Caco-2 (cell line): ENCODE measurements around the gene ARHGAP15. TPM values are rescaled to one million over a fixed set of nuclear protein-coding genes. Genes with fewer than 3 reads are reported as not detected.

Experiments used
- BruUV-seq: library from RNA; stranded (reverse); fragments of 400-500 nt; replicated peaks from 2 replicates; lab custom pipeline; 2021; lab: Mats Ljungman, UMichigan
- CTCF ChIA-PET: fragments of 300-600 bp; sonication (Branson Sonifier 250); formaldehyde crosslinking; loops from one replicate; lab custom pipeline; 2022; ENCODE audit warnings: antibody characterized with exemption; lab: Charles Lee
- POLR2A ChIA-PET: fragments of 300-600 bp; sonication (Branson Sonifier 250); formaldehyde crosslinking; loops from one replicate; lab custom pipeline; 2022; ENCODE audit warnings: antibody characterized with exemption; lab: Charles Lee
- DNase-seq, 2 experiments: peaks; one replicate each; pipeline versions ENCODE4 v3.0.0 to v3.0.0-alpha.2; 2020 to 2022
- H3K27me3 ChIP-seq: replicated peaks from 2 replicates; pipeline ENCODE4 v1.6.0; 2011; ENCODE audit warnings: low read length; ENCODE audit not compliant: control insufficient read depth, insufficient read depth
- H3K36me3 ChIP-seq: 2 replicates; pipeline ENCODE4 v1.5.1; 2011; ENCODE audit warnings: low read length; ENCODE audit not compliant: control insufficient read depth, insufficient read depth
- H3K4me1 ChIP-seq: fragments of 250-450 bp; sonication (Bioruptor Pico); 2 replicates; pipeline ENCODE4 v1.5.1; 2020; ENCODE audit warnings: mild to moderate bottlenecking
- H3K4me3 ChIP-seq: 2 replicates; pipeline ENCODE4 v1.5.1; 2011; ENCODE audit warnings: low read depth, mild to moderate bottlenecking, control low read depth, low read length
- H3K9me3 ChIP-seq: fragments of 250-450 bp; sonication (Bioruptor Pico); 2 replicates; pipeline ENCODE4 v1.5.1; 2020; ENCODE audit warnings: mild to moderate bottlenecking, moderate library complexity
- H3K27ac Mint-ChIP-seq: one replicate; pipeline ENCODE4 v1.8.0; 2022; ENCODE audit warnings: mixed read lengths; ENCODE audit not compliant: unreplicated experiment
- H3K27me3 Mint-ChIP-seq: one replicate; pipeline ENCODE4 v1.8.0; 2022; ENCODE audit warnings: mixed read lengths; ENCODE audit not compliant: insufficient read depth, unreplicated experiment
- H3K36me3 Mint-ChIP-seq: one replicate; pipeline ENCODE4 v1.8.0; 2022; ENCODE audit warnings: mild to moderate bottlenecking, mixed read lengths; ENCODE audit not compliant: insufficient read depth, unreplicated experiment
- H3K4me1 Mint-ChIP-seq: one replicate; pipeline ENCODE4 v1.8.0; 2022; ENCODE audit warnings: low read depth, mixed read lengths; ENCODE audit not compliant: unreplicated experiment
- H3K4me3 Mint-ChIP-seq: one replicate; pipeline ENCODE4 v1.8.0; 2022; ENCODE audit warnings: mild to moderate bottlenecking, moderate library complexity, mixed read lengths; ENCODE audit not compliant: unreplicated experiment
- H3K9me3 Mint-ChIP-seq: one replicate; pipeline ENCODE4 v1.8.0; 2022; ENCODE audit warnings: mixed read lengths; ENCODE audit not compliant: unreplicated experiment
- intact Hi-C: fragments of 100-400 bp; cut with micrococcal nuclease; formaldehyde crosslinking; loops from one replicate; pipeline ENCODE4 v1.10.0; 2022; ENCODE audit not compliant: unreplicated experiment
- total RNA-seq: library from RNA; stranded (reverse); gene quantifications from 2 replicates; pipeline ENCODE4 v1.2.3, GENCODE V29; 2022
- TF ChIP-seq, protein P1 (sequence below), 2 experiments: fragments of 200-600 bp in 1 of 2; IDR thresholded peaks; 1 replicate in 1 of 2; 2 replicates in 1 of 2; pipeline versions ENCODE4 v1.5.1 to v1.8.0; 2011 to 2022; ENCODE audit warnings: antibody characterized with exemption in 1 of 2, control low read depth in 1 of 2, inconsistent platforms in 1 of 2, low read depth in 1 of 2, low read length in 1 of 2, mild to moderate bottlenecking in 1 of 2, moderate library complexity in 1 of 2; ENCODE audit not compliant: insufficient read depth in 1 of 2, severe bottlenecking in 1 of 2, unreplicated experiment in 1 of 2

ARHGAP15 gene
- total RNA-seq, 1 experiment from 2014 or later, result not detected

GRCh38 chr2:143246815-143247744, 117.9 kb downstream of the ARHGAP15 start:
- no peaks in the 10 kb centered on the region for H3K36me3 ChIP-seq
- intact Hi-C loops, result no loop called here
- H3K4me1 Mint-ChIP-seq, result no peaks in the 10 kb centered on the region
- no peak overlapping the region for H3K4me3 ChIP-seq
- H3K4me1 ChIP-seq, result no peaks in the 10 kb centered on the region
- H3K4me3 Mint-ChIP-seq, result no peak overlapping the region
- TF ChIP-seq, protein P1, sequence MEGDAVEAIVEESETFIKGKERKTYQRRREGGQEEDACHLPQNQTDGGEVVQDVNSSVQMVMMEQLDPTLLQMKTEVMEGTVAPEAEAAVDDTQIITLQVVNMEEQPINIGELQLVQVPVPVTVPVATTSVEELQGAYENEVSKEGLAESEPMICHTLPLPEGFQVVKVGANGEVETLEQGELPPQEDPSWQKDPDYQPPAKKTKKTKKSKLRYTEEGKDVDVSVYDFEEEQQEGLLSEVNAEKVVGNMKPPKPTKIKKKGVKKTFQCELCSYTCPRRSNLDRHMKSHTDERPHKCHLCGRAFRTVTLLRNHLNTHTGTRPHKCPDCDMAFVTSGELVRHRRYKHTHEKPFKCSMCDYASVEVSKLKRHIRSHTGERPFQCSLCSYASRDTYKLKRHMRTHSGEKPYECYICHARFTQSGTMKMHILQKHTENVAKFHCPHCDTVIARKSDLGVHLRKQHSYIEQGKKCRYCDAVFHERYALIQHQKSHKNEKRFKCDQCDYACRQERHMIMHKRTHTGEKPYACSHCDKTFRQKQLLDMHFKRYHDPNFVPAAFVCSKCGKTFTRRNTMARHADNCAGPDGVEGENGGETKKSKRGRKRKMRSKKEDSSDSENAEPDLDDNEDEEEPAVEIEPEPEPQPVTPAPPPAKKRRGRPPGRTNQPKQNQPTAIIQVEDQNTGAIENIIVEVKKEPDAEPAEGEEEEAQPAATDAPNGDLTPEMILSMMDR (IDR thresholded peaks at IDR 0.05; ENCODE audit: insufficient read depth in 1 of 2, low read depth in 1 of 2, low read length in 1 of 2, severe bottlenecking in 1 of 2, unreplicated experiment in 1 of 2), result no peak
- ChIA-PET CTCF (no interaction called here), POLR2A (no interaction called here)
- no peaks in the 10 kb centered on the region for H3K9me3 ChIP-seq
- H3K27me3 Mint-ChIP-seq, result peaks cover 5% of the 10 kb centered on the region
- H3K9me3 Mint-ChIP-seq, result no peaks in the 10 kb centered on the region
- no peak for DNase-seq
- no peaks in the 10 kb centered on the region for H3K36me3 Mint-ChIP-seq
- no TSS peak for BruUV-seq
- H3K27me3 ChIP-seq, result no peaks in the 10 kb centered on the region
- no peak overlapping the region for H3K27ac Mint-ChIP-seq

GRCh38 chr2:143248631-143249030, 119.4 kb downstream of the ARHGAP15 start:
- peaks cover 9% of the 10 kb centered on the region for H3K27me3 Mint-ChIP-seq

DNA sequence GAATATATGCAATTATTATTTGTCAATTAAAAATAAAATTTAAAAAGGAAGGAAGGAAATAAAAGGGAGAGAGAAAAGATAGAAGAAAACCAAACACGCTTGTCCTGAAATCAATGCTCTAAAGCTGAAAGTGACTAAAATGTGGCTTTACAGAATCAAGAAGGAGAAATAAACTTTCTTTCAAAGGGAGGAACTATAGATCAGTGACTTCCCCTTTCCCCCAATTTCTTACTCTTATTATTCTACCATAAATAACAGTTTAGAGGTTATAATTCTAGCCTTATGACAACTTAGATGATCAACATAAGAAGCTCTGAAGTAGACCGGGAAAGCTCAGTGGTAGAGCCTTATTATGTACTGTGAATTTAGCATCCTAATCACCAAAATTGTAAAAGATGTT, 122.5 kb downstream of the ARHGAP15 start:
- H3K4me3 ChIP-seq, result no peak overlapping the region
- POLR2A ChIA-PET, result no interaction called here
- CTCF ChIA-PET, result no interaction called here
- H3K27ac Mint-ChIP-seq, result no peak overlapping the region
- H3K36me3 Mint-ChIP-seq, result no peaks in the 10 kb centered on the region
- no peaks in the 10 kb centered on the region for H3K4me1 ChIP-seq
- no peaks in the 10 kb centered on the region for H3K4me1 Mint-ChIP-seq
- no TSS peak for BruUV-seq
- H3K9me3 ChIP-seq, result no peaks in the 10 kb centered on the region
- H3K36me3 ChIP-seq, result no peaks in the 10 kb centered on the region
- no peak overlapping the region for H3K4me3 Mint-ChIP-seq
- intact Hi-C loops, result no loop called here
- TF ChIP-seq, protein P1 (IDR thresholded peaks at IDR 0.05; ENCODE audit: insufficient read depth in 1 of 2, low read depth in 1 of 2, low read length in 1 of 2, severe bottlenecking in 1 of 2, unreplicated experiment in 1 of 2), result no peak
- H3K9me3 Mint-ChIP-seq, result no peaks in the 10 kb centered on the region
- no peaks in the 10 kb centered on the region for H3K27me3 ChIP-seq
- peaks cover 12% of the 10 kb centered on the region for H3K27me3 Mint-ChIP-seq
- no peak for DNase-seq

More at GRCh38 chr2:143248631-143249030, 119.4 kb downstream of the ARHGAP15 start:
- intact Hi-C loops, result no loop called here
- Mint-ChIP-seq H3K4me3 (no peak overlapping the region), H3K9me3 (no peaks in the 10 kb centered on the region), H3K36me3 (no peaks in the 10 kb centered on the region), H3K4me1 (no peaks in the 10 kb centered on the region), H3K27ac (no peak overlapping the region)
- H3K27me3 ChIP-seq, result no peaks in the 10 kb centered on the region
- TF ChIP-seq, protein P1 (IDR thresholded peaks at IDR 0.05; ENCODE audit: insufficient read depth in 1 of 2, low read depth in 1 of 2, low read length in 1 of 2, severe bottlenecking in 1 of 2, unreplicated experiment in 1 of 2), result no peak
- BruUV-seq, result no TSS peak
- ChIA-PET POLR2A (no interaction called here), CTCF (no interaction called here)
- no peak for DNase-seq
- no peaks in the 10 kb centered on the region for H3K4me1 ChIP-seq
- H3K4me3 ChIP-seq, result no peak overlapping the region
- no peaks in the 10 kb centered on the region for H3K9me3 ChIP-seq
- H3K36me3 ChIP-seq, result no peaks in the 10 kb centered on the region
